ENCODE data around the gene SPCS1. TPM values are rescaled to one million over a fixed set of nuclear protein-coding genes. Genes with fewer than 3 reads are reported as not detected.
"Not testable (repeated sequence)": the region's sequence is repeated elsewhere in the genome, so short reads cannot be mapped to it uniquely, and the experiment has no call there.

SPCS1 gene
- total RNA-seq, 2 donors from 2014 or later, result 100 to 111 TPM

GRCh38 chr3:52724511-52724910 is 18.6 kb downstream of the SPCS1 start:
- ATAC-seq (replicated peaks in 1 of 2), result no peak

GRCh38 chr3:52728753-52729152 is 22.8 kb downstream of the SPCS1 start:
- Mint-ChIP-seq H3K36me3 (ENCODE audit: insufficient read depth in 2 of 2) (peaks cover 26 to 38% of the 10 kb centered on the region in 2 donors), H3K4me1 (ENCODE audit: low read depth) (peaks cover 19% of the 10 kb centered on the region), H3K9me3 (peaks cover 6 to 14% of the 10 kb centered on the region in 2 donors)
- not testable (repeated sequence) for H3K27ac Mint-ChIP-seq; DNase-seq; ATAC-seq (replicated peaks in 1 of 2); H3K4me3 Mint-ChIP-seq; H3K27me3 Mint-ChIP-seq (ENCODE audit: low read depth)

More at GRCh38 chr3:52724511-52724910, 18.6 kb downstream of the SPCS1 start:
- no peak overlapping the region for H3K27ac Mint-ChIP-seq
- peaks cover 23% of the 10 kb centered on the region for H3K4me1 Mint-ChIP-seq (ENCODE audit: low read depth)
- no peaks in the 10 kb centered on the region for H3K27me3 Mint-ChIP-seq (ENCODE audit: low read depth)
- H3K36me3 Mint-ChIP-seq (ENCODE audit: insufficient read depth in 2 of 2), result peaks cover 6% of the 10 kb centered on the region in 2 donors
- no peak for DNase-seq
- no peak overlapping the region for H3K4me3 Mint-ChIP-seq
- peaks cover 3% of the 10 kb centered on the region in 2 donors for H3K9me3 Mint-ChIP-seq

GRCh38 chr3:52730681-52731080 is 24.8 kb downstream of the SPCS1 start:
- Mint-ChIP-seq H3K9me3 (peaks cover 6 to 14% of the 10 kb centered on the region in 2 donors), H3K27me3 (ENCODE audit: low read depth) (no peaks in the 10 kb centered on the region), H3K27ac (no peak overlapping the region), H3K36me3 (ENCODE audit: insufficient read depth in 2 of 2) (peaks cover 26 to 52% of the 10 kb centered on the region in 2 donors), H3K4me1 (ENCODE audit: low read depth) (peaks cover 19% of the 10 kb centered on the region), H3K4me3 (no peak overlapping the region)
- no peak for ATAC-seq (replicated peaks in 1 of 2)
- DNase-seq, result no peak

- H3K27ac Mint-ChIP-seq, result no peak overlapping the region
- no peaks in the 10 kb centered on the region for H3K27me3 Mint-ChIP-seq (ENCODE audit: low read depth)
- peaks cover 19% of the 10 kb centered on the region for H3K4me1 Mint-ChIP-seq (ENCODE audit: low read depth)
- H3K36me3 Mint-ChIP-seq (ENCODE audit: insufficient read depth in 2 of 2), result peaks cover 26 to 56% of the 10 kb centered on the region in 2 donors
- no peak overlapping the region for H3K4me3 Mint-ChIP-seq
- H3K9me3 Mint-ChIP-seq, result peaks cover 6 to 14% of the 10 kb centered on the region in 2 donors
- no peak for DNase-seq
- no peak for ATAC-seq (replicated peaks in 1 of 2)
These were observed 25.7 kb downstream of the SPCS1 start for GRCh38 chr3:52731590-52731989.

GRCh38 chr3:52733256-52733891 is 27.5 kb downstream of the SPCS1 start:
- no peak overlapping the region for H3K4me3 Mint-ChIP-seq
- H3K4me1 Mint-ChIP-seq (ENCODE audit: low read depth), result peaks cover 19% of the 10 kb centered on the region
- H3K27me3 Mint-ChIP-seq (ENCODE audit: low read depth), result no peaks in the 10 kb centered on the region
- H3K36me3 Mint-ChIP-seq (ENCODE audit: insufficient read depth in 2 of 2), result peaks cover 26 to 56% of the 10 kb centered on the region in 2 donors
- H3K27ac Mint-ChIP-seq, result no peak overlapping the region
- ATAC-seq (replicated peaks in 1 of 2) (no peak), DNase-seq (no peak)
- H3K9me3 Mint-ChIP-seq, result peaks cover 6 to 14% of the 10 kb centered on the region in 2 donors

- DNase-seq (no peak), ATAC-seq (replicated peaks in 1 of 2) (no peak)
- Mint-ChIP-seq H3K27ac (no peak overlapping the region), H3K36me3 (ENCODE audit: insufficient read depth in 2 of 2) (peaks cover 3 to 16% of the 10 kb centered on the region in 2 donors), H3K4me3 (no peak overlapping the region), H3K27me3 (ENCODE audit: low read depth) (no peaks in the 10 kb centered on the region), H3K4me1 (ENCODE audit: low read depth) (no peaks in the 10 kb centered on the region), H3K9me3 (no peaks in the 10 kb centered on the region)
These were observed 33.8 kb downstream of the SPCS1 start for GRCh38 chr3:52739730-52740129.

- ATAC-seq (replicated peaks in 1 of 2), result peak in 1 of 2 donors; percentile 45
- DNase-seq, result no peak
- peaks cover 3 to 9% of the 10 kb centered on the region in 2 donors for H3K36me3 Mint-ChIP-seq (ENCODE audit: insufficient read depth in 2 of 2)
- no peaks in the 10 kb centered on the region for H3K4me1 Mint-ChIP-seq (ENCODE audit: low read depth)
- no peak overlapping the region for H3K4me3 Mint-ChIP-seq
- H3K9me3 Mint-ChIP-seq, result no peaks in the 10 kb centered on the region
- H3K27ac Mint-ChIP-seq, result no peak overlapping the region
- no peaks in the 10 kb centered on the region for H3K27me3 Mint-ChIP-seq (ENCODE audit: low read depth)
These were observed 36.6 kb downstream of the SPCS1 start for GRCh38 chr3:52742418-52743041.

GRCh38 chr3:52743152-52743551 is 37.2 kb downstream of the SPCS1 start:
- Mint-ChIP-seq H3K36me3 (ENCODE audit: insufficient read depth in 2 of 2) (peaks cover 3 to 9% of the 10 kb centered on the region in 2 donors), H3K4me1 (ENCODE audit: low read depth) (no peaks in the 10 kb centered on the region), H3K4me3 (no peak overlapping the region), H3K9me3 (no peaks in the 10 kb centered on the region), H3K27ac (no peak overlapping the region), H3K27me3 (ENCODE audit: low read depth) (no peaks in the 10 kb centered on the region)
- no peak for ATAC-seq (replicated peaks in 1 of 2)
- DNase-seq, result no peak

GRCh38 chr3:52743721-52744120 is 37.8 kb downstream of the SPCS1 start:
- ATAC-seq (replicated peaks in 1 of 2) (no peak), DNase-seq (no peak)
- no peaks in the 10 kb centered on the region for H3K9me3 Mint-ChIP-seq
- H3K27me3 Mint-ChIP-seq (ENCODE audit: low read depth), result no peaks in the 10 kb centered on the region
- H3K36me3 Mint-ChIP-seq (ENCODE audit: insufficient read depth in 2 of 2), result peaks cover 3 to 11% of the 10 kb centered on the region in 2 donors
- H3K27ac Mint-ChIP-seq, result no peak overlapping the region
- H3K4me3 Mint-ChIP-seq, result no peak overlapping the region
- H3K4me1 Mint-ChIP-seq (ENCODE audit: low read depth), result no peaks in the 10 kb centered on the region

- no peaks in the 10 kb centered on the region for H3K27me3 Mint-ChIP-seq (ENCODE audit: low read depth)
- no peaks in the 10 kb centered on the region for H3K4me1 Mint-ChIP-seq (ENCODE audit: low read depth)
- no peak overlapping the region for H3K4me3 Mint-ChIP-seq
- no peaks in the 10 kb centered on the region for H3K9me3 Mint-ChIP-seq
- no peak overlapping the region for H3K27ac Mint-ChIP-seq
- DNase-seq (no peak), ATAC-seq (replicated peaks in 1 of 2) (no peak)
- peaks cover 0 to 10% of the 10 kb centered on the region in 2 donors for H3K36me3 Mint-ChIP-seq (ENCODE audit: insufficient read depth in 2 of 2)
These were observed 46.2 kb downstream of the SPCS1 start for GRCh38 chr3:52752045-52752660.

- Mint-ChIP-seq H3K27me3 (ENCODE audit: low read depth) (no peaks in the 10 kb centered on the region), H3K4me3 (no peak overlapping the region), H3K36me3 (ENCODE audit: insufficient read depth in 2 of 2) (peaks cover 5 to 13% of the 10 kb centered on the region in 2 donors), H3K9me3 (no peaks in the 10 kb centered on the region), H3K27ac (no peak overlapping the region), H3K4me1 (ENCODE audit: low read depth) (peaks cover 3% of the 10 kb centered on the region)
- no peak for DNase-seq
- ATAC-seq (replicated peaks in 1 of 2), result no peak
These were observed 48.5 kb downstream of the SPCS1 start for GRCh38 chr3:52754373-52754772.

GRCh38 chr3:52756141-52756540 is 50.2 kb downstream of the SPCS1 start:
- Mint-ChIP-seq H3K27me3 (ENCODE audit: low read depth) (no peaks in the 10 kb centered on the region), H3K4me1 (ENCODE audit: low read depth) (peaks cover 6% of the 10 kb centered on the region), H3K9me3 (no peaks in the 10 kb centered on the region), H3K4me3 (no peak overlapping the region), H3K27ac (peak overlapping the region; percentile 46), H3K36me3 (ENCODE audit: insufficient read depth in 2 of 2) (peaks cover 7 to 10% of the 10 kb centered on the region in 2 donors)
- DNase-seq (no peak), ATAC-seq (replicated peaks in 1 of 2) (no peak)
